Measurements from ENCODE around the gene TMEM72. TPM values are rescaled to one million over a fixed set of nuclear protein-coding genes. Genes with fewer than 3 reads are reported as not detected.

The TMEM72 gene
- total RNA-seq, 4 donors from 2014 or later, result 0.35 TPM; not detected in 3

GRCh38 chr10:44960088-44960460 lies 48.9 kb downstream of the TMEM72 start:
- WGBS, 2 donors (ENCODE audit: low coverage in 1 of 2), result 14 to 22% methylated on average over 4 to 6 of the region's 8 CpGs
- no peaks in the 10 kb centered on the region for H3K9me3 ChIP-seq
- TF ChIP-seq POLR2AphosphoS5 (IDR thresholded peaks at IDR 0.05), result no peak
- TF ChIP-seq POLR2A (IDR thresholded peaks at IDR 0.05), result no peak
- no peak for TF ChIP-seq EP300 (IDR thresholded peaks at IDR 0.05)
- no peak for TF ChIP-seq CTCF (IDR thresholded peaks at IDR 0.05)
- H3K4me1 ChIP-seq, result peaks cover 0 to 91% (median 33%) of the 10 kb centered on the region in 3 donors
- H3K27ac ChIP-seq, result peak overlapping the region; percentile 52 to 94 (median 92)
- peak overlapping the region; percentile 61 to 82 for H3K4me3 ChIP-seq
- peaks cover 0 to 14% of the 10 kb centered on the region in 2 donors for H3K36me3 ChIP-seq
- no peak for ATAC-seq
- no peaks in the 10 kb centered on the region for H3K27me3 ChIP-seq

- Histone ChIP-seq H3K36me3 (peaks cover 0 to 11% of the 10 kb centered on the region in 2 donors), H3K27ac (peak overlapping the region; percentile 52 to 94 (median 92)), H3K9me3 (no peaks in the 10 kb centered on the region), H3K27me3 (no peaks in the 10 kb centered on the region), H3K4me3 (peak overlapping the region; percentile 61 to 82), H3K4me1 (peaks cover 0 to 91% (median 36%) of the 10 kb centered on the region in 3 donors)
- TF ChIP-seq CTCF (IDR thresholded peaks at IDR 0.05) (no peak), POLR2AphosphoS5 (IDR thresholded peaks at IDR 0.05) (no peak), EP300 (IDR thresholded peaks at IDR 0.05) (no peak), POLR2A (IDR thresholded peaks at IDR 0.05) (no peak)
- no peak for ATAC-seq
- WGBS, 2 donors (ENCODE audit: low coverage in 1 of 2), result 30 to 43% methylated on average over 1 to 2 of the region's 7 CpGs
Observed at GRCh38 chr10:44960482-44961229, 49.5 kb downstream of the TMEM72 start.

- ATAC-seq, result no peak
- Histone ChIP-seq H3K4me1 (peaks cover 0 to 91% (median 36%) of the 10 kb centered on the region in 3 donors), H3K27me3 (no peaks in the 10 kb centered on the region), H3K36me3 (peaks cover 0 to 6% of the 10 kb centered on the region in 2 donors), H3K27ac (peak overlapping the region in 3 of 4 donors; percentile 89 to 94 (median 94)), H3K9me3 (no peaks in the 10 kb centered on the region), H3K4me3 (peak overlapping the region; percentile 61 to 82)
- WGBS, 2 donors (ENCODE audit: low coverage in 1 of 2), result 76 to 83% methylated on average over 3 to 4 of the region's 4 CpGs
- TF ChIP-seq POLR2A (IDR thresholded peaks at IDR 0.05) (no peak), CTCF (IDR thresholded peaks at IDR 0.05) (no peak), POLR2AphosphoS5 (IDR thresholded peaks at IDR 0.05) (no peak), EP300 (IDR thresholded peaks at IDR 0.05) (no peak)
Observed at GRCh38 chr10:44961230-44961571, 50.1 kb downstream of the TMEM72 start.

GRCh38 chr10:44961931-44962750 lies 51.0 kb downstream of the TMEM72 start:
- TF ChIP-seq POLR2A (IDR thresholded peaks at IDR 0.05) (no peak), POLR2AphosphoS5 (IDR thresholded peaks at IDR 0.05) (no peak), EP300 (IDR thresholded peaks at IDR 0.05) (no peak), CTCF (IDR thresholded peaks at IDR 0.05) (no peak)
- no peaks in the 10 kb centered on the region for H3K9me3 ChIP-seq
- 61% methylated on average over 3 of the region's 11 CpGs; no CpG with 5 or more reads in 1 of the 2 donors for WGBS, 2 donors (ENCODE audit: low coverage in 1 of 2)
- ATAC-seq, result no peak
- no peaks in the 10 kb centered on the region for H3K36me3 ChIP-seq
- peak overlapping the region in 3 of 4 donors; percentile 63 to 94 (median 94) for H3K27ac ChIP-seq
- H3K27me3 ChIP-seq, result no peaks in the 10 kb centered on the region
- peaks cover 0 to 94% (median 45%) of the 10 kb centered on the region in 3 donors for H3K4me1 ChIP-seq
- H3K4me3 ChIP-seq, result peak overlapping the region in 1 of 2 donors; percentile 82
